Medulla oblongata (tissue), 1 donor: ENCODE results near the gene RAB40C.

Source experiments
- DNase-seq: peaks from one replicate; pipeline ENCODE4 v3.0.0-alpha.2; 2015; ENCODE audit errors: extremely low spot score

Gene RAB40C

GRCh38 chr16:631808-632358, 42.0 kb downstream of the RAB40C start:
- DNase-seq = no peak

GRCh38 chr16:632486-633335, 42.8 kb downstream of the RAB40C start:
- no peak for DNase-seq

DNA sequence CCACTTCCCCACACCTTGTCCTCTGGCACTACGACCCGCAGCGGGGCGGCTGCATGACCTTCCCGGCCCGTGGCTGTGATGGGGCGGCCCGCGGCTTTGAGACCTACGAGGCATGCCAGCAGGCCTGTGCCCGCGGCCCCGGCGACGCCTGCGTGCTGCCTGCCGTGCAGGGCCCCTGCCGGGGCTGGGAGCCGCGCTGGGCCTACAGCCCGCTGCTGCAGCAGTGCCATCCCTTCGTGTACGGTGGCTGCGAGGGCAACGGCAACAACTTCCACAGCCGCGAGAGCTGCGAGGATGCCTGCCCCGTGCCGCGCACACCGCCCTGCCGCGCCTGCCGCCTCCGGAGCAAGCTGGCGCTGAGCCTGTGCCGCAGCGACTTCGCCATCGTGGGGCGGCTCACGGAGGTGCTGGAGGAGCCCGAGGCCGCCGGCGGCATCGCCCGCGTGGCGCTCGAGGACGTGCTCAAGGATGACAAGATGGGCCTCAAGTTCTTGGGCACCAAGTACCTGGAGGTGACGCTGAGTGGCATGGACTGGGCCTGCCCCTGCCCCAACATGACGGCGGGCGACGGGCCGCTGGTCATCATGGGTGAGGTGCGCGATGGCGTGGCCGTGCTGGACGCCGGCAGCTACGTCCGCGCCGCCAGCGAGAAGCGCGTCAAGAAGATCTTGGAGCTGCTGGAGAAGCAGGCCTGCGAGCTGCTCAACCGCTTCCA, 43.6 kb downstream of the RAB40C start:
- DNase-seq = no peak

- DNase-seq = no peak
Measured at GRCh38 chr16:634051-634670, 44.3 kb downstream of the RAB40C start.

DNA sequence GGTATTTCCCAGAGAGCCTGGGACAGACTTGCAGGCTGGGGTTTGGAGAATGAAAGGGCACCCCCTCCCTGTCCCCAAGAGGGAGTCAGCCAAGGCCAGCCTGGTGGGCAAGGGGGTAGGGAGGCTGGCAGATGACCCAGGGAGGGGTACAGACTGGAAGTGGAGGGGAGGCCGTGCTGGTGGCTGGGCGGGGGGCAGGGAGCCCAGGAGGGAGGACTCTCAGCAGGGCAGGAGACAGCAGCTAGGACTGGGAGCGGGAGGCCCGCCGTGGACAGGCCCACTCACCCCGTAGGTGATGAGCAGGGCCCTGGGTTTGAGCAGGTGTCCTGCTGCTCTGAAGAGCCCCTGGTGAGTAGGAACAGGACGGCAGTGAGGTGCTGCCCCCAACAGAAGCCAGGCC, 45.1 kb downstream of the RAB40C start:
- no peak for DNase-seq

DNA sequence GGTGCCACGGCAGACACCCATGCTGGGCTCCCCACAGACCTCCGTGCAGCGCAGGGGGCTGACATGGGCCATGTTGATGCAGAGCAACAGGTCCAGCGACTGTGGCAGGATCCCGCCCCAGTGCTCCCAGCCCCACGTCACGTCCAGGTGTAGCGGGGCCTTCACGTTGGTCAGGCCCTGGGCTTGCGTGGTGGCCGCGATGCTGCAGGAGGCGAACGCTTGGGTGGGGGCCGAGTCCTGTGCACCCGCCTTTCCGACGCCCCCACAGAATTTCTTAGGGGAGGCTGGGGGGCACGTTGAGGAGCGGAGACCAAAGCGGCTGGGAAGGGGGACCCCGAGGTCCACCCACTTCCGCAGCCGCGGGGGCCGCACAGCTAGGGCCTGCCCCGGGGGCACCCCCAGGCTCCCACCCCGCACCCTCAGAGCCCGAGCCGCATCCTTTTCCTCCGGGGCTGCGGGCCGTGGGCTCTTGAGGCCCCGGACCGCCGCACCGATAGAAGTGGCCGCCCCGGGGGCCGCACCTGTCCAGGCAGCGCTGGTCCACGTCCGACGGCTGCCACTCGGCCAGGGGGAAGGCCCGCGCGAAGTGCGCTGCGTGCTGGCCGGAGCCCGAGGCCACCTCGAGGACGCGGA, 45.8 kb downstream of the RAB40C start:
- DNase-seq = no peak

DNA sequence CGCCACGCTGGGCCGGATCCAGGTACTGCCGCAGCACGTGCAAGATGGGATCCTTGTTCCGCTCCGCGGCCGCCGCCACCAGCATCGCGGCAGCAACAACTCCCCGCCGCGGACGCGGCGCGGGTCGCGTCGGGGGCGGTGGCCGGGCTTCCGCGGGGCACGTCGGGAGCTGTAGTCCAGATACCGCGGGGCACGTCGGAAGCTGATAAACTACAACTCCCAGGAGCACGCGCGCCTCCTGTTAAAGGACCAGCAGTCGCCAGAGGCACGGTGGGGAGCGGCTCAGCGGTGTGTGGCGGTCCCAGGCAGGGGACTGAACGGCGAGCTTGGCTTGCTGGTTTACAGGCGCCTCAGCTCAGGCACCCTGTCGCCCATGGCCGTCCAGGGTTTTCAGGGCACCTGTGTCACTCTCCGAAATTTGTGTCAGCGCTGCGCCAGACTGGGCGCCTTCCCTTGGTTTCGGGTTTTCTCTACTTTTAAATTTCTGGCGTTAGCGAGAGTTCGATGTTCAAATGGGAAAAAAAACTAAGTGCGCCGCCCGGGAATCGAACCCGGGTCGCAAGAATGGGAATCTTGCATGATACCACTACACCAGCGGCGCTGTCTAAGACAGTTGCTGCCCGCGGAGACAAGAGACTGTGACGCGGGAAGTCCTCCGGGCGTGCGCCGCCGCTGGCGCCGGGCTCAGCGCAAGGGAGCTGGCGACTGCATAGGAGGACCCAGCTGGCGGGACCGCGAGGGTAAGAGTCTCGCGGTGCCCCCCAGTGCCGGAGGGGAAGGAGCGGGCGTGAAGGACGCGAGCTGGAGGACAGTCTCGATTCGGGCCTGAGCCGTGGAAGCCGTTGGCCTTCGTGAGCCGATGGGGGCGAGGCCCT, 46.6 kb downstream of the RAB40C start, which contains the start of gene METTL26:
TSS of gene METTL26 (minus strand) at position 100 of the 875 bp plus-strand sequence. CDS start at position 85, 15 bp downstream.
- peak; percentile 96 for DNase-seq

GRCh38 chr16:637081-638018, 47.5 kb downstream of the RAB40C start:
- DNase-seq = peak; percentile 93

- DNase-seq = no peak
Measured at GRCh38 chr16:638034-638543, 48.2 kb downstream of the RAB40C start.

DNA sequence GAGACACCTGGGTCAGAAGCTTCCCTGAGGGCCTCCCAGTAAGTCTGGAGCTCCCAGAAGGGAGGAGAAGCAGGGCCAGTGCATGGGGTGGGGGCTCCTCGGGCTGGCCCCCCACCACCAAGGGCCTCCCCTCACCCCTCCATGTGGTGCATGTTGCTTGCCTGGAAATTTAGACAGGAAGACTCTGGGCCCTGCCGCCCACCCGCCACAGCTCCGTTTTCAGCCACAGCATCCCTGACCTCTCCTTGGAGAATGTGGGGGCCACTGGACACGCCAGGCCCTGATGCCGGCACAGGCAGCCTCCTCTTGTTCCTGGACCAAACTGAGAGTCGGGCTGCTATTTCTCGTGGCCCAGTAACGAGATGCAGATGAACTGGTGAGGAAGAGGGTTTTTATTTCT, 49.0 kb downstream of the RAB40C start:
- no peak for DNase-seq

- no peak for DNase-seq
Measured at GRCh38 chr16:640614-641013, 50.7 kb downstream of the RAB40C start.

GRCh38 chr16:641326-642188, 51.7 kb downstream of the RAB40C start, which contains the start of gene MCRIP2:
Gene MCRIP2 (plus strand): TSS chr16:641828. CDS start chr16:641992, 164 bp downstream.
- DNase-seq = peak; percentile 79

DNA sequence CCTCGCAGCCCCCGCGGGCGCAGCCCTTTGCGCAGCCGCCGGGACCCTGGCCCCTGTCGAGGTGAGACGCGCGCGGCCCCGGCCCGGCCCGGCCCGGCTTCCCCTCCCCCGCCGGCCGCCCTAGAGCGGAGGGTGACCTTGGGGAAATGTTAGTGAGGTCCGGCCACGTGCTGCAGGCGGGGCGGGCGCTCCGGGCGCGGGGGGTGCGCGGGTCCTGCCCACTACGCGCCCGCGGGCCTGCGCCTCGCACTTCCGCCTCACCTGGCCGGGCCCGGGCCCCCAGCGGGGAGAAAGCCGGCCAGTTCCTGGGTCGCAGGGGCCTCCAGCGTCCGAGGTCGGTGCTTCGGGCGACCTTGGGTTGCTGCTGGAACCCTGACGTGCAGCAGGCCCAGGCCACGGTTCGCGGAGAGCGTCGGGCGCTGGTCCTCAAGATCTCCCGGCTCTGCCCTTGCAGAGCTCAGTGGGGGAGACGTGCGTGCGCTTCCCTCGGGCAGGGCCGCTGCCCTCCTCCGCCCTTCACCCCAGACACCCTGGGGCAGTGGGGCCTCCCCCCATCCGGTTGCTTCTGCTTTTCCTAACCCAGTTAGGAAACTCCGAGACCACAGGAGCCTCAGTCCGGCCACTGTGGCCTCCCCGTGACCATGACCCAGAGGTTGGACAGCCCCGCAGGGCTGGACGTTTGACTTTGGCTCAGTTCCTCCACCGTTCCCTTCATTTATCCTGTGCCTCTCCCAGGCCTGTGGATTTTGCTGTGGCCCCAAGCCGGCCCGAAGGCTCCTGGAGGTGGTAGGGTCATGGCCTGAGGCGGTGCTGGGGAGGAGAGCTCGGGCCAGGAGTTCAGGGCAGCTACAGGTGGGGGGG, 52.6 kb downstream of the RAB40C start:
- DNase-seq = peak; percentile 59

GRCh38 chr16:643050-643368, 53.1 kb downstream of the RAB40C start:
- no peak for DNase-seq

DNA sequence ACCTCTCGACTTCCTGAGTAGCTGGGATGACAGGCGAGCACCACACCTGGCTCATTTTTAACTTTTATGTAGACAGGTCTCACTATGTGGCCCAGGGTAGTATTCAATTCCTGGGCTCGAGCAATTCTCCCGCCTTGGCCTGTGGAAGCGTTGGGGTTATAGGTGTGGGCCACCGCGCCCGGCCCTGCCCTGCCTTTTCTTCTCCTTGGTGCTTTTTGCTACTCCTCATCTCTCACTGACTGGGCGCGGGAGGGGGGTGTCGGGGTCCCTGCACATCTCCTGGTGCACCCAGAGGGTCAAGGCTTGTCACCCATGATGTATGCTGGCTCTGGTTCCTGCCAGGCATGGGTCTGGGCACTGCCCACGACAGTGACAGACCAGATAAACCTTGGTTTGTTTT, 54.7 kb downstream of the RAB40C start:
- no peak for DNase-seq

DNA sequence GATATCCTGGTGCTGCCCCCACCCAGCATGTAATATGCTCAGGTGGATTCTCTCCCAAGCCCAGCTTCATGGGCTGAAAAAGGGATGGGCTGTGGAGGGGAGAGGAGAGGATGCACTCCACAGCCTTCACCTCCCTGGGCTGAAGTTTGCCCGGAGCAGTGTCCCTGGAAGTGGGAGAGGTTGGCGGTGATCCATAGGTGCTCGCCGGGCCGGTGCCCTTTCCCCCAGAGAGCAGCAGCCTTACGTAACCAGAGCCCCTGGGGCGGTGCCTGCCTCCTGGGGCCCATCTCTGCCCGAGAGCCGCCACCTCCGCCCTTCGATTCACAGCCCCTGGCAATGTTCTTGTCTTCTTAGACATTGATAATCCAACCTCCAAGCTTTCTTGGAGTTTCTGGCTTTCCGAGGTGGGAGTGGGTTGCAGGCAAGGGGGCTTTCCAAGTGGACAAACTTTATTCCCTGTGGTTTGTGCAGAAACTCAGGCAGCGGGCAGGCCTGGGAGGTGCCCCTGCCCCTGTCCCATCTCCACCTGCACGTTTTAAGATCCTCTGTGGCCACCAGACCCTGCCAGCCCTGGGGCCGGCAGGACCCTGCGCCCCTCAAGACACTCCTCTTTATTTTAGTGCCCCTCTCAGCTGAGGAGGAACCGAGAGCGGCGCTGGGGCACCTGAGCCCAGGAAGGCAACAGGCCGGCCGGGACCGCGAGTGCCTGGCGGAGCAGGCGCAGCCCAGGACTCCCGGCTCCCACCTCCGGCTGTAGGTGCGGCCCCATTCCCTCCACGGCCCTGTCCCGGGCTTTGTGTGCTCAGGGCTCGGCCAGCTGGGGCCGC, 56.2 kb downstream of the RAB40C start:
- no peak for DNase-seq
